ENCODE data around the gene OXSR1. TPM values are rescaled to one million over a fixed set of nuclear protein-coding genes. Genes with fewer than 3 reads are reported as not detected.
A peak's percentile ranks its signal among the peaks of the same experiment; 100 is the strongest.

Gene OXSR1
- total RNA-seq, 3 donors from 2014 or later: 40.2 to 44.0 (median 41.9) TPM

DNA sequence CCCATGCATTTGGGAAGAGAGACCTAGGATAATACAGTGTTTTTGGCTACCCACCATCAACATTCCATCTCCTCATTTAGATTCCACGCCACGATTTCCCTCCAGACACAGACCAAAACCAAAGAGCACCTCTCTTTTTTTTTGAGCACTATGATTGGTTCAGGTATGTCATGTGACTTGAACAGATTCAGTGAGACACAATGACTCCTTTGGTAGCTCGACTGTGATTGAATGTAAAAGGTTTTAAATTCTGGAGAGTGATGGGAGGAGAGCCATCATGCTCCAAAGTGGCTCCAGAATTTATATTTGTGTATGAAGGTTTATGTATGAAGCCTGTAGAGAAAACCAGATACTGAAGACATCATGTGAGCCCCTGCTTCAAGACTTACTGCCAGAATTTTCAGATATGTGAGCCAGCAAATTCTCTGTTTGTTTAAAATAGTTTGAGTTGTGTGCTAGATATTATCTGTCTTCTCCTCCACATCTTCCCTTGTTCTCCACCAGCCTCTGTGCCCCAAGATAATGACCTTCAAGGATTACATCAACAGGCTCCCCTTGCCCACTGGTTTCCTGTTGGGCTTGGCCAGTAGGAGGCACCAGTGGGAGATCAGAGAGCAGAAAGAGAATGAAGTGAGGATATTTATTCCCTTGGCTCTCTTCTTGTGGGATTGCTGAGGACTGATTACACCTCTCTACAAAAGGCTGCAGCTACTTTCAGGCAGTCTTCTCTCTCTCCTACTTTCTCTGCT lies 14.4 kb upstream of the OXSR1 start:
- intact Hi-C loops (cut with DNase I, micrococcal nuclease): no loop called here
- ATAC-seq (no peak), DNase-seq (peak in 1 of 3 donors; percentile 6)
- Histone ChIP-seq H3K4me1 (ENCODE audit: low read depth) (no peaks in the 10 kb centered on the region), H3K9me3 (peaks cover 9% of the 10 kb centered on the region), H3K36me3 (ENCODE audit: low read depth) (no peaks in the 10 kb centered on the region), H3K4me3 (no peak overlapping the region)
- TF ChIP-seq, protein P1, sequence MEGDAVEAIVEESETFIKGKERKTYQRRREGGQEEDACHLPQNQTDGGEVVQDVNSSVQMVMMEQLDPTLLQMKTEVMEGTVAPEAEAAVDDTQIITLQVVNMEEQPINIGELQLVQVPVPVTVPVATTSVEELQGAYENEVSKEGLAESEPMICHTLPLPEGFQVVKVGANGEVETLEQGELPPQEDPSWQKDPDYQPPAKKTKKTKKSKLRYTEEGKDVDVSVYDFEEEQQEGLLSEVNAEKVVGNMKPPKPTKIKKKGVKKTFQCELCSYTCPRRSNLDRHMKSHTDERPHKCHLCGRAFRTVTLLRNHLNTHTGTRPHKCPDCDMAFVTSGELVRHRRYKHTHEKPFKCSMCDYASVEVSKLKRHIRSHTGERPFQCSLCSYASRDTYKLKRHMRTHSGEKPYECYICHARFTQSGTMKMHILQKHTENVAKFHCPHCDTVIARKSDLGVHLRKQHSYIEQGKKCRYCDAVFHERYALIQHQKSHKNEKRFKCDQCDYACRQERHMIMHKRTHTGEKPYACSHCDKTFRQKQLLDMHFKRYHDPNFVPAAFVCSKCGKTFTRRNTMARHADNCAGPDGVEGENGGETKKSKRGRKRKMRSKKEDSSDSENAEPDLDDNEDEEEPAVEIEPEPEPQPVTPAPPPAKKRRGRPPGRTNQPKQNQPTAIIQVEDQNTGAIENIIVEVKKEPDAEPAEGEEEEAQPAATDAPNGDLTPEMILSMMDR (IDR thresholded peaks at IDR 0.05): no peak

- Histone ChIP-seq H3K36me3 (ENCODE audit: low read depth) (no peaks in the 10 kb centered on the region), H3K9me3 (peaks cover 7% of the 10 kb centered on the region), H3K4me1 (ENCODE audit: low read depth) (no peaks in the 10 kb centered on the region), H3K4me3 (no peak overlapping the region)
- peak; percentile 85 for ATAC-seq
- TF ChIP-seq, protein P1 (IDR thresholded peaks at IDR 0.05): no peak
- no peak for DNase-seq
- intact Hi-C loops (cut with DNase I, micrococcal nuclease): no loop called here
These were observed 13.6 kb upstream of the OXSR1 start for GRCh38 chr3:38151667-38152265.

DNA sequence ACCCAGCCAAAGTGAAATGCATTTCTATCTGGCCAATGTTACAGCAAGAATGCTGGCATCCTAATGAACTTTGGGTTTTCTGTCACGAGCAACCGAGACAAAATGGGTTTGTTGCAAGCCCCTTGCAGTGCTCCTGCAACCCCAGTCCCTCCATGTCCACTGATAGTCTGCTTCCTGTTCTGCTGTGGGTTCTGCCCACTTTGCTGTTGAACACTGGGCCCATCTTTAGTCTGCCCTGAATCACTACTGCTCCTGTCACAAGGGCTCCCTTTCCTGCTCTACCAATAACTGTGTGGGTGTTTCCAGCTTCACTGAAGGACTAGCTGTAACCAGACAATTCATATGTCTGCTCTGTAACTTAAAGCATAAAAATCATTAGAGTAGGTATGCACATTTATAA lies 12.7 kb upstream of the OXSR1 start:
- ATAC-seq (no peak), DNase-seq (no peak)
- H3K4me3 ChIP-seq: no peak overlapping the region
- TF ChIP-seq, protein P1 (IDR thresholded peaks at IDR 0.05): no peak
- intact Hi-C loops (cut with DNase I, micrococcal nuclease): no loop called here
- no peaks in the 10 kb centered on the region for H3K4me1 ChIP-seq (ENCODE audit: low read depth)
- H3K9me3 ChIP-seq: no peaks in the 10 kb centered on the region
- no peaks in the 10 kb centered on the region for H3K36me3 ChIP-seq (ENCODE audit: low read depth)

- Histone ChIP-seq H3K4me1 (ENCODE audit: low read depth) (no peaks in the 10 kb centered on the region), H3K4me3 (no peak overlapping the region), H3K9me3 (no peaks in the 10 kb centered on the region), H3K36me3 (ENCODE audit: low read depth) (no peaks in the 10 kb centered on the region)
- intact Hi-C loops (cut with DNase I, micrococcal nuclease): no loop called here
- TF ChIP-seq, protein P1 (IDR thresholded peaks at IDR 0.05): no peak
- ATAC-seq (no peak), DNase-seq (no peak)
These were observed 12.1 kb upstream of the OXSR1 start for GRCh38 chr3:38153221-38153620.

GRCh38 chr3:38154033-38154494 lies 11.3 kb upstream of the OXSR1 start:
- no peaks in the 10 kb centered on the region for H3K36me3 ChIP-seq (ENCODE audit: low read depth)
- no peaks in the 10 kb centered on the region for H3K4me1 ChIP-seq (ENCODE audit: low read depth)
- no peaks in the 10 kb centered on the region for H3K9me3 ChIP-seq
- TF ChIP-seq, protein P1 (IDR thresholded peaks at IDR 0.05): no peak
- H3K4me3 ChIP-seq: no peak overlapping the region
- DNase-seq: no peak
- peak; percentile 41 for ATAC-seq
- intact Hi-C loops (cut with DNase I, micrococcal nuclease): no loop called here
